ENCODE measurements around the gene STIL. TPM values are rescaled to one million over a fixed set of nuclear protein-coding genes. Genes with fewer than 3 reads are reported as not detected.

The STIL gene
- total RNA-seq, 1 experiment from 2014 or later = 29.7 TPM

- TF ChIP-seq ARID4B (CRISPR knock-in tag; IDR thresholded peaks at IDR 0.05; ENCODE audit: borderline replicate concordance) = no peak
- TF ChIP-seq SOX15 (CRISPR knock-in tag; IDR thresholded peaks at IDR 0.05) = no peak
- no peak for TF ChIP-seq ZNF425 (CRISPR knock-in tag; conservative IDR thresholded peaks at IDR 0.05)
- no peak for TF ChIP-seq ZBTB43 (CRISPR knock-in tag; IDR thresholded peaks at IDR 0.05)
- TF ChIP-seq RORB (CRISPR knock-in tag; IDR thresholded peaks at IDR 0.05) = no peak
- TF ChIP-seq PRDM15 (CRISPR knock-in tag; IDR thresholded peaks at IDR 0.05) = no peak
- TF ChIP-seq ZNF138 (CRISPR knock-in tag; conservative IDR thresholded peaks at IDR 0.05) = no peak
- TF ChIP-seq PREB (CRISPR knock-in tag; IDR thresholded peaks at IDR 0.05; ENCODE audit: borderline replicate concordance) = no peak
- no peak for TF ChIP-seq STAT6 (CRISPR knock-in tag; conservative IDR thresholded peaks at IDR 0.05; ENCODE audit: low read depth)
- TF ChIP-seq TP53 (CRISPR knock-in tag; IDR thresholded peaks at IDR 0.05) = no peak
- no peak for TF ChIP-seq HMGA2 (CRISPR knock-in tag; IDR thresholded peaks at IDR 0.05)
- no peak for TF ChIP-seq TEAD4 (CRISPR knock-in tag; IDR thresholded peaks at IDR 0.05)
Measured at GRCh38 chr1:47209091-47209490, 104.9 kb downstream of the STIL start (continued).
